HepG2 (cell line): ENCODE results near the gene NPHP3. TPM values are rescaled to one million over a fixed set of nuclear protein-coding genes. Genes with fewer than 3 reads are reported as not detected.

ENCODE experiments used
- ATF1 ChIP-seq: IDR thresholded peaks from 2 replicates; pipeline ENCODE4 v1.6.1; 2016; ENCODE audit warnings: mild to moderate bottlenecking, control low read depth
- ETV6 ChIP-seq: sonication (generic); formaldehyde crosslinking; conservative IDR thresholded peaks from 2 replicates; pipeline ENCODE4 v1.4.0; 2020; ENCODE audit warnings: missing genetic modification reagents
- HMG20B ChIP-seq: conservative IDR thresholded peaks from 2 replicates; pipeline ENCODE4 v1.6.1; 2016; ENCODE audit warnings: missing genetic modification reagents, missing compliant biosample characterization
- JARID2 ChIP-seq: sonication (generic); formaldehyde crosslinking; IDR thresholded peaks from 2 replicates; pipeline ENCODE4 v1.8.1; 2023; ENCODE audit warnings: missing genetic modification reagents, inconsistent platforms; ENCODE audit not compliant: insufficient replicate concordance
- MAZ ChIP-seq, 2 experiments: sonication (generic) in 1 of 2; formaldehyde crosslinking in 1 of 2; IDR thresholded peaks; 2 replicates each; pipeline versions ENCODE4 v1.5.0 to v1.6.1; 2012 to 2020; ENCODE audit warnings: low read depth in 2 of 2, mild to moderate bottlenecking in 2 of 2, borderline replicate concordance in 1 of 2, improper control_type of control experiment in 1 of 2, low read length in 1 of 2, missing genetic modification reagents in 1 of 2, moderate library complexity in 1 of 2
- MIER2 ChIP-seq: IDR thresholded peaks from 2 replicates; pipeline ENCODE4 v1.6.1; 2016; ENCODE audit warnings: missing biosample characterization, missing genetic modification reagents
- NCOA5 ChIP-seq: sonication (generic); formaldehyde crosslinking; IDR thresholded peaks from 2 replicates; pipeline ENCODE4 v1.4.0; 2020; ENCODE audit warnings: missing genetic modification reagents
- NR2F1 ChIP-seq, 2 experiments: fragments of 450-650 bp in 1 of 2; formaldehyde crosslinking in 1 of 2; IDR thresholded peaks; 2 replicates each; pipeline versions ENCODE4 v1.5.0 to v1.6.1; 2016 to 2020; ENCODE audit warnings: mild to moderate bottlenecking in 1 of 2, missing compliant biosample characterization in 1 of 2, missing genetic modification reagents in 1 of 2, moderate library complexity in 1 of 2
- RBFOX2 ChIP-seq: fragments of 200-400 bp; formaldehyde crosslinking; IDR thresholded peaks from 2 replicates; pipeline ENCODE4 v1.6.1; 2017; ENCODE audit warnings: low read depth, mild to moderate bottlenecking, low read length
- TFDP1 ChIP-seq: IDR thresholded peaks from 2 replicates; pipeline ENCODE4 v1.6.1; 2016; ENCODE audit warnings: missing compliant biosample characterization, missing genetic modification reagents, borderline replicate concordance
- TFDP2 ChIP-seq: sonication (generic); formaldehyde crosslinking; IDR thresholded peaks from 2 replicates; pipeline ENCODE4 v1.4.0; 2020; ENCODE audit warnings: missing genetic modification reagents
- ZBTB26 ChIP-seq: IDR thresholded peaks from 2 replicates; pipeline ENCODE4 v1.6.1; 2016; ENCODE audit warnings: missing compliant biosample characterization, missing genetic modification reagents, borderline replicate concordance
- ZNF329 ChIP-seq: sonication (generic); formaldehyde crosslinking; IDR thresholded peaks from 2 replicates; pipeline ENCODE4 v1.9.0; 2021; ENCODE audit warnings: low read depth, mild to moderate bottlenecking, missing genetic modification reagents
- ZNF484 ChIP-seq: sonication (generic); formaldehyde crosslinking; IDR thresholded peaks from 2 replicates; pipeline ENCODE4 v1.5.1; 2020; ENCODE audit warnings: mild to moderate bottlenecking, low read depth, missing genetic modification reagents, borderline replicate concordance
- ZNF724P ChIP-seq: sonication (generic); formaldehyde crosslinking; IDR thresholded peaks from 2 replicates; pipeline ENCODE4 v1.8.0; 2022; ENCODE audit warnings: missing genetic modification reagents, borderline replicate concordance
- polyA plus RNA-seq, 8 experiments: library from polyadenylated mRNA; depleted of rRNA in 3 of 8; stranded (reverse) in 7 of 8; unstranded in 1 of 8; fragments of >200 nt; fragmentation: Illumina TruSeq in 4 of 8; extraction: Trizol in 4 of 8; gene quantifications; 2 replicates each; pipeline versions ENCODE4 v1.2.1 to v1.2.3, GENCODE V29; 2011 to 2016; ENCODE audit warnings: low read depth in 4 of 8, missing spikeins in 1 of 8, mixed read lengths in 1 of 8; ENCODE audit not compliant: insufficient read depth in 1 of 8
- total RNA-seq, 5 experiments: library from RNA; depleted of rRNA; stranded (reverse); fragments of >200 nt; fragmentation: Illumina TruSeq; extraction: Trizol; gene quantifications; 2 replicates each; pipeline ENCODE4 v1.2.3, GENCODE V29; 2016; ENCODE audit warnings: low read depth in 1 of 5
- TF ChIP-seq, protein P1 (sequence below), 2 experiments: sonication (generic) in 1 of 2; formaldehyde crosslinking in 1 of 2; IDR thresholded peaks; 2 replicates each; pipeline versions ENCODE4 v1.4.0 to v1.6.1; 2016 to 2020; ENCODE audit warnings: borderline replicate concordance in 1 of 2, low read depth in 1 of 2, mild to moderate bottlenecking in 1 of 2, missing genetic modification reagents in 1 of 2
- TF ChIP-seq, protein P2 (sequence below): sonication (generic); formaldehyde crosslinking; IDR thresholded peaks from 2 replicates; pipeline ENCODE4 v1.8.0; 2022; ENCODE audit warnings: mild to moderate bottlenecking, missing genetic modification reagents

The NPHP3 gene
- total and polyA plus RNA-seq, 2 of the 13 experiments (the other 11 are each of a cell fraction or from before 2014, with no cell fraction given) = 11.0 to 20.2 TPM

- TF ChIP-seq ZBTB26 = peak; percentile 22; the same call in 1 of the 2 replicates
- TF ChIP-seq NCOA5 (CRISPR knock-in tag) = no peak
- TF ChIP-seq ATF1 = no peak
- TF ChIP-seq ETV6 (CRISPR knock-in tag) = no peak
- TF ChIP-seq ZNF724P (CRISPR knock-in tag) = peak; percentile 29; the same call in 1 of the 2 replicates
- TF ChIP-seq RBFOX2 = peak; percentile 41; the same call in 1 of the 2 replicates
- no peak for TF ChIP-seq ZNF329 (CRISPR knock-in tag)
- peak; percentile 24; the same call in 1 of the 2 replicates for TF ChIP-seq TFDP2 (CRISPR knock-in tag)
- TF ChIP-seq HMG20B (CRISPR knock-in tag) = 0 out of 2 replicates have a peak, but pooled peaks have one; percentile 23
- TF ChIP-seq, protein P1, sequence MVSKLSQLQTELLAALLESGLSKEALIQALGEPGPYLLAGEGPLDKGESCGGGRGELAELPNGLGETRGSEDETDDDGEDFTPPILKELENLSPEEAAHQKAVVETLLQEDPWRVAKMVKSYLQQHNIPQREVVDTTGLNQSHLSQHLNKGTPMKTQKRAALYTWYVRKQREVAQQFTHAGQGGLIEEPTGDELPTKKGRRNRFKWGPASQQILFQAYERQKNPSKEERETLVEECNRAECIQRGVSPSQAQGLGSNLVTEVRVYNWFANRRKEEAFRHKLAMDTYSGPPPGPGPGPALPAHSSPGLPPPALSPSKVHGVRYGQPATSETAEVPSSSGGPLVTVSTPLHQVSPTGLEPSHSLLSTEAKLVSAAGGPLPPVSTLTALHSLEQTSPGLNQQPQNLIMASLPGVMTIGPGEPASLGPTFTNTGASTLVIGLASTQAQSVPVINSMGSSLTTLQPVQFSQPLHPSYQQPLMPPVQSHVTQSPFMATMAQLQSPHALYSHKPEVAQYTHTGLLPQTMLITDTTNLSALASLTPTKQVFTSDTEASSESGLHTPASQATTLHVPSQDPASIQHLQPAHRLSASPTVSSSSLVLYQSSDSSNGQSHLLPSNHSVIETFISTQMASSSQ (IDR thresholded peaks at IDR 0.05; ENCODE audit: low read depth) = no peak
- TF ChIP-seq, protein P1 (CRISPR knock-in tag; IDR thresholded peaks at IDR 0.05; ENCODE audit: borderline replicate concordance) = peak; percentile 47; the same call in 1 of the 2 replicates
- no peak for TF ChIP-seq MIER2
- TF ChIP-seq ZNF484 (CRISPR knock-in tag) = no peak
- no peak for TF ChIP-seq MAZ (IDR thresholded peaks at IDR 0.05; ENCODE audit: borderline replicate concordance, low read depth, low read length)
- no peak; the same call in 1 of the 2 replicates for TF ChIP-seq MAZ (CRISPR knock-in tag; IDR thresholded peaks at IDR 0.05; ENCODE audit: low read depth)
- TF ChIP-seq NR2F1 (CRISPR knock-in tag; IDR thresholded peaks at IDR 0.05) = no peak
- no peak for TF ChIP-seq JARID2
- TF ChIP-seq, protein P2, sequence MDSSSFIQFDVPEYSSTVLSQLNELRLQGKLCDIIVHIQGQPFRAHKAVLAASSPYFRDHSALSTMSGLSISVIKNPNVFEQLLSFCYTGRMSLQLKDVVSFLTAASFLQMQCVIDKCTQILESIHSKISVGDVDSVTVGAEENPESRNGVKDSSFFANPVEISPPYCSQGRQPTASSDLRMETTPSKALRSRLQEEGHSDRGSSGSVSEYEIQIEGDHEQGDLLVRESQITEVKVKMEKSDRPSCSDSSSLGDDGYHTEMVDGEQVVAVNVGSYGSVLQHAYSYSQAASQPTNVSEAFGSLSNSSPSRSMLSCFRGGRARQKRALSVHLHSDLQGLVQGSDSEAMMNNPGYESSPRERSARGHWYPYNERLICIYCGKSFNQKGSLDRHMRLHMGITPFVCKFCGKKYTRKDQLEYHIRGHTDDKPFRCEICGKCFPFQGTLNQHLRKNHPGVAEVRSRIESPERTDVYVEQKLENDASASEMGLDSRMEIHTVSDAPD (CRISPR knock-in tag) = no peak
- TF ChIP-seq TFDP1 = no peak; the same call in 1 of the 2 replicates
Measured at GRCh38 chr3:132723024-132723950, 1.1 kb upstream of the NPHP3 start (continued).
